ENCODE measurements around the gene TFF3. TPM values are rescaled to one million over a fixed set of nuclear protein-coding genes. Genes with fewer than 3 reads are reported as not detected.

The TFF3 gene
- total RNA-seq, 1 donor from 2014 or later = not detected

- Mint-ChIP-seq H3K9me3 (peaks cover 29% of the 10 kb centered on the region), H3K27ac (no peak overlapping the region), H3K27me3 (ENCODE audit: insufficient read depth) (peaks cover 4% of the 10 kb centered on the region), H3K4me3 (no peak overlapping the region), H3K4me1 (ENCODE audit: low read depth) (no peaks in the 10 kb centered on the region), H3K36me3 (ENCODE audit: low read depth) (peaks cover 7% of the 10 kb centered on the region)
- DNase-seq (ENCODE audit: low spot score) = no peak
- intact Hi-C loops (cut with micrococcal nuclease) = no loop called here
These were observed 37.4 kb upstream of the TFF3 start for GRCh38 chr21:42352441-42353095.

- Mint-ChIP-seq H3K27ac (no peak overlapping the region), H3K9me3 (peaks cover 22% of the 10 kb centered on the region), H3K36me3 (ENCODE audit: low read depth) (peaks cover 5% of the 10 kb centered on the region), H3K4me3 (no peak overlapping the region), H3K27me3 (ENCODE audit: insufficient read depth) (peaks cover 2% of the 10 kb centered on the region), H3K4me1 (ENCODE audit: low read depth) (no peaks in the 10 kb centered on the region)
- no peak for DNase-seq (ENCODE audit: low spot score)
- intact Hi-C loops (cut with micrococcal nuclease) = no loop called here
These were observed 36.6 kb upstream of the TFF3 start for GRCh38 chr21:42351626-42352440.

GRCh38 chr21:42350927-42351426 lies 35.8 kb upstream of the TFF3 start, which contains the start of gene TFF2:
Gene TFF2, minus strand, starts transcription at chr21:42350994. Its CDS starts 37 bp downstream, at chr21:42350957.
- Mint-ChIP-seq H3K27me3 (ENCODE audit: insufficient read depth) (peaks cover 2% of the 10 kb centered on the region), H3K9me3 (peaks cover 17% of the 10 kb centered on the region), H3K4me1 (ENCODE audit: low read depth) (no peaks in the 10 kb centered on the region), H3K36me3 (ENCODE audit: low read depth) (peaks cover 4% of the 10 kb centered on the region), H3K27ac (no peak within 1 kb of the TSS), H3K4me3 (no peak within 1 kb of the TSS)
- no peak for DNase-seq (ENCODE audit: low spot score)
- intact Hi-C loops (cut with micrococcal nuclease) = no loop called here

- Mint-ChIP-seq H3K9me3 (peaks cover 14% of the 10 kb centered on the region), H3K27me3 (ENCODE audit: insufficient read depth) (peaks cover 4% of the 10 kb centered on the region), H3K27ac (no peak overlapping the region), H3K36me3 (ENCODE audit: low read depth) (peaks cover 2% of the 10 kb centered on the region), H3K4me3 (no peak overlapping the region), H3K4me1 (ENCODE audit: low read depth) (no peaks in the 10 kb centered on the region)
- intact Hi-C loops (cut with micrococcal nuclease) = no loop called here
- no peak for DNase-seq (ENCODE audit: low spot score)
These were observed 35.2 kb upstream of the TFF3 start for GRCh38 chr21:42350318-42350910.

- H3K27me3 Mint-ChIP-seq (ENCODE audit: insufficient read depth) = peaks cover 4% of the 10 kb centered on the region
- H3K36me3 Mint-ChIP-seq (ENCODE audit: low read depth) = no peaks in the 10 kb centered on the region
- no peak overlapping the region for H3K4me3 Mint-ChIP-seq
- no peak for DNase-seq (ENCODE audit: low spot score)
- H3K9me3 Mint-ChIP-seq = peaks cover 9% of the 10 kb centered on the region
- no peaks in the 10 kb centered on the region for H3K4me1 Mint-ChIP-seq (ENCODE audit: low read depth)
- no peak overlapping the region for H3K27ac Mint-ChIP-seq
- intact Hi-C loops (cut with micrococcal nuclease) = no loop called here
These were observed 34.5 kb upstream of the TFF3 start for GRCh38 chr21:42349420-42350317.

GRCh38 chr21:42348762-42349161 lies 33.6 kb upstream of the TFF3 start:
- intact Hi-C loops (cut with micrococcal nuclease) = no loop called here
- Mint-ChIP-seq H3K9me3 (peaks cover 5% of the 10 kb centered on the region), H3K27ac (no peak overlapping the region), H3K27me3 (ENCODE audit: insufficient read depth) (peaks cover 4% of the 10 kb centered on the region), H3K4me3 (no peak overlapping the region), H3K36me3 (ENCODE audit: low read depth) (no peaks in the 10 kb centered on the region), H3K4me1 (ENCODE audit: low read depth) (no peaks in the 10 kb centered on the region)
- DNase-seq (ENCODE audit: low spot score) = no peak

GRCh38 chr21:42347601-42348327 lies 32.6 kb upstream of the TFF3 start:
- Mint-ChIP-seq H3K27ac (no peak overlapping the region), H3K9me3 (no peaks in the 10 kb centered on the region), H3K4me3 (no peak overlapping the region), H3K27me3 (ENCODE audit: insufficient read depth) (peaks cover 2% of the 10 kb centered on the region), H3K36me3 (ENCODE audit: low read depth) (no peaks in the 10 kb centered on the region), H3K4me1 (ENCODE audit: low read depth) (no peaks in the 10 kb centered on the region)
- intact Hi-C loops (cut with micrococcal nuclease) = no loop called here
- DNase-seq (ENCODE audit: low spot score) = no peak

GRCh38 chr21:42346866-42347600 lies 31.8 kb upstream of the TFF3 start:
- Mint-ChIP-seq H3K9me3 (no peaks in the 10 kb centered on the region), H3K36me3 (ENCODE audit: low read depth) (no peaks in the 10 kb centered on the region), H3K4me1 (ENCODE audit: low read depth) (no peaks in the 10 kb centered on the region), H3K27me3 (ENCODE audit: insufficient read depth) (peaks cover 2% of the 10 kb centered on the region), H3K4me3 (no peak overlapping the region), H3K27ac (no peak overlapping the region)
- intact Hi-C loops (cut with micrococcal nuclease) = no loop called here
- no peak for DNase-seq (ENCODE audit: low spot score)

- H3K4me3 Mint-ChIP-seq = no peak overlapping the region
- no peak overlapping the region for H3K27ac Mint-ChIP-seq
- no peaks in the 10 kb centered on the region for H3K9me3 Mint-ChIP-seq
- no peak for DNase-seq (ENCODE audit: low spot score)
- intact Hi-C loops (cut with micrococcal nuclease) = no loop called here
- H3K4me1 Mint-ChIP-seq (ENCODE audit: low read depth) = no peaks in the 10 kb centered on the region
- peaks cover 2% of the 10 kb centered on the region for H3K27me3 Mint-ChIP-seq (ENCODE audit: insufficient read depth)
- no peaks in the 10 kb centered on the region for H3K36me3 Mint-ChIP-seq (ENCODE audit: low read depth)
These were observed 31.2 kb upstream of the TFF3 start for GRCh38 chr21:42346441-42346840.

- intact Hi-C loops (cut with micrococcal nuclease) = no loop called here
- no peaks in the 10 kb centered on the region for H3K9me3 Mint-ChIP-seq
- no peaks in the 10 kb centered on the region for H3K4me1 Mint-ChIP-seq (ENCODE audit: low read depth)
- H3K4me3 Mint-ChIP-seq = no peak overlapping the region
- no peak for DNase-seq (ENCODE audit: low spot score)
- H3K27ac Mint-ChIP-seq = no peak overlapping the region
- peaks cover 2% of the 10 kb centered on the region for H3K27me3 Mint-ChIP-seq (ENCODE audit: insufficient read depth)
- H3K36me3 Mint-ChIP-seq (ENCODE audit: low read depth) = no peaks in the 10 kb centered on the region
These were observed 29.4 kb upstream of the TFF3 start for GRCh38 chr21:42344631-42345030.

- intact Hi-C loops (cut with micrococcal nuclease) = no loop called here
- Mint-ChIP-seq H3K9me3 (no peaks in the 10 kb centered on the region), H3K27ac (no peak overlapping the region), H3K27me3 (ENCODE audit: insufficient read depth) (peaks cover 2% of the 10 kb centered on the region), H3K4me3 (no peak overlapping the region), H3K4me1 (ENCODE audit: low read depth) (no peaks in the 10 kb centered on the region), H3K36me3 (ENCODE audit: low read depth) (no peaks in the 10 kb centered on the region)
- no peak for DNase-seq (ENCODE audit: low spot score)
These were observed 28.8 kb upstream of the TFF3 start for GRCh38 chr21:42343963-42344510.

Data from activated T-helper 1 cell treated with anti-CD3 and anti-CD28 coated beads, Interleukin-12 subunit alpha, Interleukin-12 subunit beta, Interleukin-2, Interleukin-4 antibody, amounts not matched to agents 30 ng/mL and 10 ng/mL and 1 ng/mL, durations not matched to agents 14 hours and 24 hours and 36 hours (primary cell).